Stimulated activated CD4-positive, alpha-beta T cell treated with anti-CD3 and anti-CD28 coated beads, Interleukin-15, amount 100 ng/mL, for 1 hour (primary cell): Measurements from ENCODE around the gene MMP27.
"Not testable (repeated sequence)": the region's sequence is repeated elsewhere in the genome, so short reads cannot be mapped to it uniquely, and the experiment has no call there.

ENCODE experiments used
- DNase-seq, 2 donors: peaks; one replicate each; pipeline ENCODE4 v3.0.0-alpha.2; 2020; ENCODE audit warnings: low read depth in 1 of 2, low spot score in 1 of 2

Gene MMP27

GRCh38 chr11:102705626-102706025 is at the start of gene MMP27:
Gene MMP27, minus strand, starts transcription at chr11:102705769. Its CDS starts 55 bp downstream, at chr11:102705714.
- no peak for DNase-seq

GRCh38 chr11:102753267-102753666 is 47.7 kb upstream of the MMP27 start:
- DNase-seq, result no peak

- DNase-seq, result no peak
Measured at GRCh38 chr11:102751673-102752072, 46.1 kb upstream of the MMP27 start.

- no peak for DNase-seq
Measured at GRCh38 chr11:102749101-102749722, 43.6 kb upstream of the MMP27 start.

- DNase-seq, result not testable (repeated sequence)
Measured at GRCh38 chr11:102746746-102747578, 41.4 kb upstream of the MMP27 start.

GRCh38 chr11:102734650-102735049 is 29.1 kb upstream of the MMP27 start:
- DNase-seq, result no peak

- no peak for DNase-seq
Measured at GRCh38 chr11:102733232-102733875, 27.8 kb upstream of the MMP27 start.

- not testable (repeated sequence) for DNase-seq
Measured at GRCh38 chr11:102730944-102731343, 25.4 kb upstream of the MMP27 start.

GRCh38 chr11:102729849-102730815 is 24.6 kb upstream of the MMP27 start:
- no peak for DNase-seq

GRCh38 chr11:102727890-102728289 is 22.3 kb upstream of the MMP27 start:
- DNase-seq, result no peak

- DNase-seq, result no peak
Measured at GRCh38 chr11:102724904-102725500, 19.4 kb upstream of the MMP27 start, which contains the start of gene MMP8. Gene MMP8, minus strand, starts transcription at chr11:102724954. Its CDS starts 99 bp downstream, at chr11:102724855.

- no peak for DNase-seq
Measured at GRCh38 chr11:102722821-102723220, 17.3 kb upstream of the MMP27 start.

GRCh38 chr11:102719620-102720277 is 14.2 kb upstream of the MMP27 start:
- no peak for DNase-seq

- no peak for DNase-seq
Measured at GRCh38 chr11:102717280-102717679, 11.7 kb upstream of the MMP27 start.

- DNase-seq, result no peak
Measured at GRCh38 chr11:102716527-102716926, 11.0 kb upstream of the MMP27 start.

- DNase-seq, result no peak
Measured at GRCh38 chr11:102712137-102712536, 6.6 kb upstream of the MMP27 start.

- no peak for DNase-seq
Measured at GRCh38 chr11:102709201-102709945, 3.8 kb upstream of the MMP27 start.

- DNase-seq, result no peak
Measured at GRCh38 chr11:102708654-102709053, 3.1 kb upstream of the MMP27 start.

- no peak for DNase-seq
Measured at GRCh38 chr11:102704841-102705240, 728 bp downstream of the MMP27 start.
